H1 (cell line): Measurements from ENCODE around the gene LOC128125822.

ENCODE experiments used
- BCL11A ChIP-seq, 2 experiments: IDR thresholded peaks; one replicate each; pipeline ENCODE4 v1.6.1; 2011; ENCODE audit warnings: low read depth in 2 of 2, low read length in 2 of 2, mild to moderate bottlenecking in 2 of 2
- BRCA1 ChIP-seq: IDR thresholded peaks from 2 replicates; pipeline ENCODE4 v1.6.1; 2012; ENCODE audit warnings: low read depth, low read length, improper control_type of control experiment
- KDM4A ChIP-seq: IDR thresholded peaks from one replicate; pipeline ENCODE4 v1.7.1; 2012; ENCODE audit warnings: low read depth, mild to moderate bottlenecking, moderate library complexity, low read length, inconsistent platforms; ENCODE audit not compliant: severe bottlenecking
- POLR2A ChIP-seq, 2 experiments: IDR thresholded peaks; 1 replicate in 1 of 2; 2 replicates in 1 of 2; pipeline ENCODE4 v1.6.1; 2011; ENCODE audit warnings: low read depth in 2 of 2, low read length in 2 of 2, mild to moderate bottlenecking in 2 of 2; ENCODE audit errors: control extremely low read depth in 1 of 2
- RNF2 ChIP-seq: fragments of 200-900, 300-1000 bp; sonication (generic); IDR thresholded peaks from 2 replicates; pipeline ENCODE4 v1.7.1; 2016; ENCODE audit warnings: borderline replicate concordance, low read depth, mild to moderate bottlenecking, antibody characterized with exemption, low read length; ENCODE audit not compliant: poor library complexity, severe bottlenecking; ENCODE audit errors: missing control alignments
- TEAD4 ChIP-seq: IDR thresholded peaks from 2 replicates; pipeline ENCODE4 v1.6.1; 2012; ENCODE audit warnings: low read depth, low read length, inconsistent platforms, mixed read lengths
- YY1 ChIP-seq: IDR thresholded peaks from 2 replicates; pipeline ENCODE4 v1.6.1; 2011; ENCODE audit warnings: low read depth, mild to moderate bottlenecking, low read length

Gene LOC128125822

GRCh38 chr6:63523630-63524029, 48.6 kb upstream of the LOC128125822 start (continued):
- TF ChIP-seq BCL11A (IDR thresholded peaks at IDR 0.05; ENCODE audit: low read depth in 2 of 2, low read length in 2 of 2) (no peak), BRCA1 (no peak), YY1 (no peak), TEAD4 (no peak), RNF2 (no peak), POLR2A (IDR thresholded peaks at IDR 0.05; ENCODE audit: control extremely low read depth in 1 of 2, low read depth in 2 of 2, low read length in 2 of 2) (no peak), KDM4A (no peak)
